Activated T-helper 2 cell treated with anti-CD3 and anti-CD28 coated beads, Interferon-gamma antibody, Interleukin-2, Interleukin-4, amounts not matched to agents 10 μg/mL and 5 μg/mL and 100 μg/mL, durations not matched to agents 14 hours and 24 hours and 36 hours (primary cell): Measurements from ENCODE around the gene CAPN9. TPM values are rescaled to one million over a fixed set of nuclear protein-coding genes. Genes with fewer than 3 reads are reported as not detected.
"Not testable (repeated sequence)": the region's sequence is repeated elsewhere in the genome, so short reads cannot be mapped to it uniquely, and the experiment has no call there.

ENCODE experiments used
- DNase-seq: peaks from one replicate; pipeline ENCODE4 v3.0.0; 2021; ENCODE audit warnings: low spot score
- H3K27ac Mint-ChIP-seq: one replicate; pipeline ENCODE4 v1.8.0; 2021; ENCODE audit warnings: mixed read lengths
- H3K27me3 Mint-ChIP-seq: one replicate; pipeline ENCODE4 v1.8.0; 2021; ENCODE audit warnings: low read depth, mixed read lengths
- H3K36me3 Mint-ChIP-seq: one replicate; pipeline ENCODE4 v1.8.0; 2021; ENCODE audit warnings: low read depth, mixed read lengths
- H3K4me1 Mint-ChIP-seq: one replicate; pipeline ENCODE4 v1.8.0; 2021; ENCODE audit warnings: low read depth, mixed read lengths
- H3K4me3 Mint-ChIP-seq: one replicate; pipeline ENCODE4 v1.8.0; 2021; ENCODE audit warnings: low read depth, mild to moderate bottlenecking, moderate library complexity, mixed read lengths
- H3K9me3 Mint-ChIP-seq: one replicate; pipeline ENCODE4 v1.8.0; 2021; ENCODE audit warnings: mixed read lengths
- intact Hi-C: fragments of 100-400 bp; cut with micrococcal nuclease; formaldehyde crosslinking; loops from one replicate; pipeline ENCODE4 v1.15.1; 2023
- total RNA-seq: library from RNA; stranded (reverse); gene quantifications from 2 replicates; pipeline ENCODE4 v1.2.3, GENCODE V29; 2022

Gene CAPN9
- total RNA-seq, 1 donor from 2014 or later: not detected

DNA sequence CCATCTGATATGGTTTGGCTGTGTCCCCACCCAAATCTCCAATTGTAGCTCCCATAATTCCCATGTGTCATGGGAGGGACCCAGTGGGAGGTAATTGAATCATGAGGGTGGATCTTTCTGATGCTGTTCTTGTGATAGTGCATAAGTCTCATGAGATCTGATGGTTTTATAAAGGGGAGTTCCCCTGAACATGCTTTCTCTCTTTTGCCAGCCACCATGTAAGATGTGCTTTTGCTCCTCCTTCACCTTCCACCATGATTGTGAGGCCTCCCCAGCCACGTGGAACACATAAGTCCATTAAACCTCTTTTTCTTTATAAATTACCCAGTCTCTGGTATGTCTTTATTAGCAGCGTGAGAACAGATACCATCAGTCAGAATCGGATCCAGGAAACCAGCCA, 30.7 kb upstream of the CAPN9 start:
- H3K4me3 Mint-ChIP-seq, H3K9me3 Mint-ChIP-seq, DNase-seq, H3K36me3 Mint-ChIP-seq, H3K27me3 Mint-ChIP-seq, H3K4me1 Mint-ChIP-seq, H3K27ac Mint-ChIP-seq, intact Hi-C loops: not testable (repeated sequence)

DNA sequence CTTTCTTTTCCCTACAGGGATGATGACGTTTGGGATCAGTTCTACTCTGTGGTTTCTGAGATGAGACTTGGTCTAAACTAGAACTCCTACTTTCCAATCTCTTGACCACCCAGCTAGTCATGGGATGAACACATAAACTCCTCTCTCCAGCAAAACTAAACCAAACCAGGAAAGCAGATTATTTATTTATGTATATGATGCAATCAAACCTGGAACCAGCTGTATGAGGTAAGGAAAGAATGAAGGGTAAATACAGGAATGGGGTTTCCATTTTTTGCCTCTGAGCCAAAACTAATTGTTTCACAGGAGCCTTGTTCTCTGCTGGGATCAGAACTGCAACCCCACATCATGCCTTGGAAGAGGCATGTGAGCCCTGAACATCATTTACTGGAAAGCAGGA, 29.9 kb upstream of the CAPN9 start:
- Mint-ChIP-seq H3K27ac (no peak overlapping the region), H3K4me1 (no peaks in the 10 kb centered on the region), H3K9me3 (peaks cover 4% of the 10 kb centered on the region), H3K27me3 (peaks cover 4% of the 10 kb centered on the region), H3K36me3 (no peaks in the 10 kb centered on the region), H3K4me3 (no peak overlapping the region)
- intact Hi-C loops: no loop called here
- DNase-seq: no peak

DNA sequence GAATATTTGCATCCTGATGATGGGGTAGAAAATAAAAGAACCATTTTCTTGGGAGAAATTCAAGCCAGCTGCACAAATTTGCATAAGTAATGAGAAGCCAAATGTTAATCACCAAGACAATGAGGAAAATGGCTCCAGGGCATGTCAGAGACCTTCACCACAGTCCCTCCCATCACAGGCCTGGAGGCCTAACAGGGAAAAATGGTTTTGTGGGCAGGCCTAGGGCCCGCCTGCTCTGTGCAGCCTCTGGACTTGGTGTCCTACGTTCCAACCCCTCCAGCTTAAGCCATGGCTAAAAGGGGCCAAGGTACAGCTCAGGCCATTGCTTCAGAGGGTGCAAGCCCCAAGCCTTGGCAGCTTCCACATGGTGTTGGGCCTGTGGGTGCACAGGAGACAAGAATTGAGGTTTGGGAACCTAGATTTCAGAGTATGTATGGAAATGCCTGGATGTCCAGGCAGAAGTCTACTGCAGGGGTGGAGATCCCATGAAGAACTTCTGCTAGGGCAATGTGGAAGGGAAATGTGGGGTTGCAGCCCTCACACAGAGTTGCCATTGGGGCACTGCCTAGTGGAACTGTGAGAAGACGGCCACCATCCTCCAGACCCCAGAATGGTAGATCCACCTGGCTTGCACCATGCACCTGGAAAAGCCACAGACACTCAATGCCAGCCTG, 25.2 kb upstream of the CAPN9 start:
- H3K4me3 Mint-ChIP-seq, DNase-seq, H3K27ac Mint-ChIP-seq, intact Hi-C loops, H3K9me3 Mint-ChIP-seq, H3K4me1 Mint-ChIP-seq, H3K27me3 Mint-ChIP-seq, H3K36me3 Mint-ChIP-seq: not testable (repeated sequence)

DNA sequence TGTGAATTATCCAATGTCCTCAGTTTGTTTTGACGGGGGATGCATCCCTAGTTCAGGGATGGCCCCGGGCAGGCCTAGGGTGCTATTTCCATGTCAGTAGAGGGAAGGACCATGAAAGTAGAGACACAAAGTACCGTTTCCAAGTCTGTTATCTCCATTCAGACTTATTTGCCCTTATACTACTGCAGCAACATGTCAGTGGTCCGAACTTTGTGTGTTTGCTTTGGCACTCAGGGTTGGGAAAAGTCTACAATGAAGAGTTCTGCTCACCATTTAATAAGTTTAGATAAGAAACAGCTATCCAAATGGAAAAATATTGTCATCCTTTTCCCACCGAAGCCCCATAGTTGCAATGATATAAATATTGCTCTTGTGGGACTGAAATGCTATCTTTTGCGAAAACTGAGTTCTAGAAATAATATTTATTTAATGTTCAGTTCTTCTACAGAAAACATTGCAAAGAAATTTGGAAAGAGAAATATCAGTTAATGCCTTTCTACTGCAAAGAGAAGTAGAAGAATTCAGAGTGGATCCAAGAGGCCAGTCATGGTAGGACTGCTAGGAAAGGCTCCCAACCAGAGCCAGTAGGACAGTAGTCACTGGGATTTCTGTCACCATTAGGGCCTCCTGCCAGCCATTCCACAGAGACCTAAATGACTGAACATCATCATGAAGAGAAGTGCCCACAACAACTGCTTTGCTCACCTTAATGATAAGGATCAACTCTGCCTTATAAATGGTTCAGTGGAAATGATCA, 21.8 kb upstream of the CAPN9 start:
- Mint-ChIP-seq H3K4me1 (no peaks in the 10 kb centered on the region), H3K4me3 (no peak overlapping the region), H3K36me3 (no peaks in the 10 kb centered on the region), H3K27me3 (peaks cover 3% of the 10 kb centered on the region), H3K9me3 (no peaks in the 10 kb centered on the region), H3K27ac (no peak overlapping the region)
- intact Hi-C loops: no loop called here
- DNase-seq: no peak

DNA sequence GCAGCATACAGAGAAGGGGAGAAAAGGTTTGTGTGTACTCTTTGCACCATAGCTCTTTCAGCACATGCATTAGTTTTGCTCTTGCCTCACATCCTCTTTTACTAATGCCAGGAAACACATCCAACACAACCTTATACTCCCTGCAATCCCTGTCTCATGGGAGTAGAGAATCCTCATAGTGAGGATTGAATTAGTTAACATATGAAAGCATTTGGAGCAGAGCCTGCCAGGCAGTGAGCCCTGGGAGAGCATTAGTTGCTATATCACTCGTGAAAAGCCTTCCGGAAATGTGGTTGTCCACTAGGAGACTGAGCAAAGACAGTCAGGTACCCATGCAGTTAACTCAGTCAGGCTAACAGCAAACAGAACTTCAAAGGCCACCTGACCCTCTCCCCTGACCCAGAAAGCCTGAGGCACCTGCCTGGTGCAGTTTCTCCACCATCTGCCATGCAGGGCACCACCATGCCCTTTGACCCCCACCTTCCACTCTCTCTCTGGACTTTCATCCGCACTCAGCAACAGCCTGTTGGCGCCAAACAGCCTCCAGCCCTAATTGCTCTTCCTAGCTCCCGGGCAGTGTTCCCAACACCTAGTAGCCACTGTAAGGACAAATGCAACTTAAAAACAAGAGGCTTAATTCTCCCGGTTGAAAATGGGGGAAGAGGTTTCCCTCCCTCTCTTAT, 18.3 kb upstream of the CAPN9 start:
- H3K9me3 Mint-ChIP-seq: no peaks in the 10 kb centered on the region

DNA sequence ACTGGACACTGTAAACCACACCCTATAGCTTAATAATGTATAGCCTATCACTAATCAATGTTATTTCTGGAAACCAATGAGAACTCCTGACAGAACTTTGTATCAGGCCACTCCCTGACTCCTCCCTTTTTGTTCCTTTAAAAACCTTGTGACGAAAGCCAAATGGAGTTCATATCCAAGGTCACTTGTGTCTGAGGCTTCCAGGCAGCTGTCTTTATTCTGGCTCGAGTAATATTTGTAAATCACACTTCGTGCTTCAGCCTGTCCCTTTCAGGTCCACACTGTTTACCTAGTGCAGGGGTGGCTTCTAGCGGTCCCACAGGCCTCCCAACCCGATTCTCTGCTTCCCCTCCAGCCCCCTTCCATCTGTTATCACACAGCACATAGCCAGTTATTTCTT, 16.2 kb upstream of the CAPN9 start:
- no peak for DNase-seq
- Mint-ChIP-seq H3K27ac (no peak overlapping the region), H3K36me3 (no peaks in the 10 kb centered on the region), H3K9me3 (no peaks in the 10 kb centered on the region), H3K27me3 (no peaks in the 10 kb centered on the region), H3K4me1 (no peaks in the 10 kb centered on the region), H3K4me3 (no peak overlapping the region)
- intact Hi-C loops: no loop called here

More for the DNA sequence above, 18.3 kb upstream of the CAPN9 start:
- Mint-ChIP-seq H3K4me1 (no peaks in the 10 kb centered on the region), H3K27ac (no peak overlapping the region), H3K36me3 (no peaks in the 10 kb centered on the region), H3K4me3 (no peak overlapping the region), H3K27me3 (peaks cover 3% of the 10 kb centered on the region)
- intact Hi-C loops: no loop called here
- DNase-seq: no peak

- no peak overlapping the region for H3K4me3 Mint-ChIP-seq
- no peak overlapping the region for H3K27ac Mint-ChIP-seq
These were observed 11.7 kb upstream of the CAPN9 start for GRCh38 chr1:230735447-230735846.

DNA sequence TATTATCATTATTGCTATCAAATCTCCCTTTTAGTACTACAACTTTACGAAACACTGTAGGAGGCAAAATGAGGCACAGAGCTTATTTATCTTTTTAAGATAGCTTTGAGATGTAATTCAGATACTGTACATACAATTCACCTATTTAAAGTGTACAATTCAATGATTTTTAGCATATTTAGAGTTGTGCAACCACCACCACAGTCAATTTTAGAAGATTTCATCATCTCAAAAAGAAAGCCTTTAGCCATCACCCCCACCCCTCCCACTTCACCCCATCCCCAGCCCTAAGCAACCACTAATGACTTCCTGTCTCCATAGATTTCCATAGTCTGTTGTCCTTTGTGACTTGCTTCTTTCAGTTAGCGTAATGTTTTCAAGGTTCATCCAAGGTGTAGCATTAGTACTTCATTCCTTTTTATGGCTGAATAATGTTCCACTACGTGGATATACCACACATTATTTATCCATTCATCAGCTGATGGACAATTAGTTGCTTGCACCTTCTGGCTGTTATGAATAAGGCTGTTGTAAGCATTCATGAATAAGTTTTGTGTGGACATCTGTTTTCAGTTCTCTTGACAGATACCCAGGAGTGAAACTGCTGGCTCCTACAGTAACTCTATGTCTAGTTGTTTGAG, 9.4 kb upstream of the CAPN9 start:
- Mint-ChIP-seq H3K27me3 (peaks cover 2% of the 10 kb centered on the region), H3K27ac (no peak overlapping the region), H3K36me3 (no peaks in the 10 kb centered on the region), H3K9me3 (no peaks in the 10 kb centered on the region), H3K4me3 (no peak overlapping the region), H3K4me1 (no peaks in the 10 kb centered on the region)
- intact Hi-C loops: no loop called here
- DNase-seq: no peak

More at GRCh38 chr1:230735447-230735846, 11.7 kb upstream of the CAPN9 start:
- Mint-ChIP-seq H3K4me1 (no peaks in the 10 kb centered on the region), H3K36me3 (no peaks in the 10 kb centered on the region), H3K27me3 (peaks cover 2% of the 10 kb centered on the region), H3K9me3 (no peaks in the 10 kb centered on the region)
- intact Hi-C loops: no loop called here
- no peak for DNase-seq

DNA sequence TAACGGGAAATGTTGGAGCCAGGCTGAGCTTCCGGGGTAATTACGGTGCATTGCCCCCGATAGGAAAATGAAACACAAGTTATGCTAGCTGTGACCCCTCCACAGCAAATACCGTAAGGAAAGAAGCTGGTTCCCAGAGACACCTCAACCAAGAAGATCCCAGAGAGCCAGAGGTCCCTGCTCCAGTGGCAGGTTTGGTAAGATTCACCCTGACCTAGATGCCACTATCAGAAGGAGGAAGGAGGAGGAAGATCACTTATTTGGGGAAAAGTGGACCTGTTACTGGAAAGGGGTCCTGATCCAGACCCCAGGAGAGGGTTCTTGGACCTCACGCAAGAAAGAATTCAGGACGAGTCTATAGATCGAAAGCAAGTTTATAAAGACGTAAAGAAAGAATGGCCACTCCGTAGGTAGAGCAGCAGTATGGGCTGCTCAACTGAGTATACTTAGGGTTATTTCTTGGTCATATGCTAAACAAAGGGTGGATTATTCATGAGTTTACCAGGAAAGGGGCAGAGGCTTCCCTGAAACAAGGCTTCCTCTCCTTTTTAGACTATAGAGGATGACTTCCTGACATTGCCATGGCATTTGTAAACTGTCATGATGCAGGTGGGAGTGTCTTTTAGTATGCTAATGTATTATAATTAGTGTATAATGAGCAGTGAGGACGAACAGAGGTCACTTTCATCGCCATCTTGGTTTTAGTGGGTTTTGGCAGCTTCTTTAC, 7.5 kb upstream of the CAPN9 start:
- no peak overlapping the region for H3K4me3 Mint-ChIP-seq
- no peak overlapping the region for H3K27ac Mint-ChIP-seq
- H3K4me1 Mint-ChIP-seq: no peaks in the 10 kb centered on the region
- no peaks in the 10 kb centered on the region for H3K9me3 Mint-ChIP-seq
- no peak for DNase-seq
- H3K36me3 Mint-ChIP-seq: no peaks in the 10 kb centered on the region
- intact Hi-C loops: no loop called here
- peaks cover 3% of the 10 kb centered on the region for H3K27me3 Mint-ChIP-seq

DNA sequence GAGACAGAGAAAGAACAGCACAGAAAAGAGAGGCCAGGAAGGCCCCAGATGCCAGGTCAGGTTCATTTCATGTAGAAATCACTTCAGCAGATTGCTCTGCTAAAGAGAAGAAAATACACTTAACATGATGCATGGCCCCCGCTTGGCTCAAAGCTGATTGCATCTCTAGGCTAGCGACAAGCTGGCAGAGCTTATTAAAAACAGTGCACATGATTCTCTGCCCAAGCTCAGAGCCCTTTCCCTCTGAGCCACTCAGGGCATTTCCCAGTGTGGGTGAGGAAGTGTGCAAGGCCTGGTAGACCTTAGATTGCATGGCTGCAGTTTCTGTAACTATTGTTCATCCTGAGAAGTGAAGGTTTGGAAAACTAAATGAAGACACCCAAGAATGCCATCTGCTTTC, 3.3 kb upstream of the CAPN9 start:
- no peaks in the 10 kb centered on the region for H3K4me1 Mint-ChIP-seq
- intact Hi-C loops: no loop called here
- no peaks in the 10 kb centered on the region for H3K9me3 Mint-ChIP-seq
- DNase-seq: no peak
- H3K27ac Mint-ChIP-seq: no peak overlapping the region
- H3K36me3 Mint-ChIP-seq: no peaks in the 10 kb centered on the region
- no peak overlapping the region for H3K4me3 Mint-ChIP-seq
- peaks cover 1% of the 10 kb centered on the region for H3K27me3 Mint-ChIP-seq

GRCh38 chr1:230744382-230744781, 2.8 kb upstream of the CAPN9 start:
- no peaks in the 10 kb centered on the region for H3K9me3 Mint-ChIP-seq
- peaks cover 1% of the 10 kb centered on the region for H3K27me3 Mint-ChIP-seq
- no peak overlapping the region for H3K4me3 Mint-ChIP-seq
- H3K27ac Mint-ChIP-seq: no peak overlapping the region
- H3K4me1 Mint-ChIP-seq: no peaks in the 10 kb centered on the region
- H3K36me3 Mint-ChIP-seq: no peaks in the 10 kb centered on the region
- DNase-seq: no peak
- intact Hi-C loops: no loop called here

DNA sequence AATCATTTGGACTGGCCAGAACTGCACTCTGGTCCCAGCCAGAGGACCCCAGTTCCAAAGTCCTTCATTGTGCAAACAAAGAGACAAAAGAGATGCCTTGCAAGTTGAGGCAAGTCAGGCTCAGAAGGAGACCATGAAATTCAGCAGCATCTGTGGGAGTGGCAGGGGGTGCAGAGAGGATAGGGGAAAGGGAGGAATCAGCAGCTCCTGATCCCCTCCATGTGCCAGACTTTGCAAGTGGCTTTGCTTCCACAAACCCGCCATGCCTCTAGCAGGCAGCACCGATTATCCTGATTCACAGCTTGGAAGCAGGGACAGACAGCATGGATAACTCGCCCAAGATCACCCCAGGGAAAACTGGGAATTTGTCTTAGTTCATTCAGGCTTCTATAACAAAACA, 2.1 kb upstream of the CAPN9 start:
- H3K36me3 Mint-ChIP-seq: no peaks in the 10 kb centered on the region
- intact Hi-C loops: no loop called here
- no peak overlapping the region for H3K27ac Mint-ChIP-seq
- no peaks in the 10 kb centered on the region for H3K4me1 Mint-ChIP-seq
- H3K9me3 Mint-ChIP-seq: no peaks in the 10 kb centered on the region
- peaks cover 1% of the 10 kb centered on the region for H3K27me3 Mint-ChIP-seq
- no peak overlapping the region for H3K4me3 Mint-ChIP-seq
- no peak for DNase-seq
